ENCODE measurements around the gene UBL3. TPM values are rescaled to one million over a fixed set of nuclear protein-coding genes. Genes with fewer than 3 reads are reported as not detected.

Gene UBL3
- polyA plus RNA-seq, 3 donors = 37.1 to 45.8 (median 40.0) TPM

DNA sequence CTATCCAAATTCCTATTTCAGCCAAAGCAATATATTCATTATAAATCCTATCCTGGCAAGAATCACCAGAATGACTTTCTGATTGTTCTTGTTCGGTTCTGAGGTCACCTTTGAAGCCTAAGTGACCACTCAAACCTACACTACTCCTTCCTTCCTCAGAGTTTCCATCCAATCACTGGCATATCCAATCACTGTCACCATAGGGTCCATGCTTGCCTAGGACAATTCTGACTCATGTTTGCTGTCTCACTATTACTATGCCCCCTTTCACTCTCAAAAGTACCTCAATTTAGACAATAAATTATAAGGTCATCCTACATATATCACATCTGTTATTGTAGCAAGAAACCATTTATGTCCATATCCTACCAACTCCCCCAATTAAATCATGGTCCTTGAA lies 58.9 kb downstream of the UBL3 start:
- DNase-seq (ENCODE audit: extremely low read depth in 1 of 11, low read depth in 9 of 11, low spot score in 4 of 11) = no peak

DNA sequence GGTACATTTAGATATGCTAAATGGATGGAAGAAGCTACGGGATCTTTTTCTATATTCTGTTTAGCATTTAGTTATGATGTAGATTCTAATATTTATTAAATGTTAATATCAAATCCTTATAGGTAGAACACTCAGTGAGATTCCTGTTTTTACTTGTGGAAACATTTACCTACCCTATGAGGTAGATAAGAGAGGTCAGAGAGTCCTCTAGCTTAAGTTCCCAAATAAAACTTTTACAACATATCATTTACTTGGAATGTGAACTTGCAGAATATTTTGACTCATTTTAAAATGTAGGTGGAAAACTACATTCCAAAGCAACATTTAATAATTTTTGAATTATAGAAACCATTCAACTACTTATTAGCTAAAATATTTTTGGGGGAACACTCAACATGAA lies 63.7 kb downstream of the UBL3 start:
- DNase-seq (ENCODE audit: extremely low read depth in 1 of 11, low read depth in 9 of 11, low spot score in 4 of 11) = no peak

DNA sequence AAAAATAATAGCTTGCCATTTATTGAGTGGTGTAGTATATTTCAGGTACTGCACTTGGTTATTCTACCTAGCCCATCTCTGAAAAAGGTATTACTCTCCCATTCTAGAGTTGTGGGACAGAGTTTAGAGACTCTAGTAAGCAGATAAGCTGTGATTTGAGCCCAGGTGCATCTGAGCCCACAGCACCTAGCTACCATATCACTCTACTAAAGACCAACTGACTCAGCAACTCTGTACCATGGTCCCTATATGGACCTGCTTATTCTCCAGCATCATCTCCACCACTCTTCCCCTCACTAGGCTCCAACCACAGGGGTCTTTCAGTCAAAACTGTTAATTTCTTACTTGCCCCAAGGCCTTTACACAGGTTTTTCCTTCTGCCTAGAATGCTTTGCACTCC lies 64.4 kb downstream of the UBL3 start:
- no peak for DNase-seq (ENCODE audit: extremely low read depth in 1 of 11, low read depth in 9 of 11, low spot score in 4 of 11)

DNA sequence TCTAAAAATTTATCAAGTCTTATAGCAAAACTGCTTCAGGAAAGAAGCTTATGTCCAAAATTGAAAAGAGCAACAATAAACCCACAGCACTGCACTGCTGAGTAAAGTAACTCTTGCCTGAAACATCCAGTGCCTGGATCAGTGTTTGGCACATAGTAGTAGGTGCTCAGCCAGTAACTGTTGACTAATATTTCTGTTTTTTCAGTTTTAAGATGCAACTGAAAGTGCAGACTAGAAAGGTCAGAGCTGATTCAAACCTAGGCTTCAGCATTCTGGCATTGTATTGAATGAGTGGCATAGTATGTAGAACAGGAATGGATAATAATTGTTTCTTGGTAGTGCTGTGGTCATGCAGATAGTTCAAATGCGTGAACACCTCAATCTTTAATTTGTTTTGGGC lies 67.6 kb downstream of the UBL3 start:
- DNase-seq (ENCODE audit: extremely low read depth in 1 of 11, low read depth in 9 of 11, low spot score in 4 of 11) = no peak

DNA sequence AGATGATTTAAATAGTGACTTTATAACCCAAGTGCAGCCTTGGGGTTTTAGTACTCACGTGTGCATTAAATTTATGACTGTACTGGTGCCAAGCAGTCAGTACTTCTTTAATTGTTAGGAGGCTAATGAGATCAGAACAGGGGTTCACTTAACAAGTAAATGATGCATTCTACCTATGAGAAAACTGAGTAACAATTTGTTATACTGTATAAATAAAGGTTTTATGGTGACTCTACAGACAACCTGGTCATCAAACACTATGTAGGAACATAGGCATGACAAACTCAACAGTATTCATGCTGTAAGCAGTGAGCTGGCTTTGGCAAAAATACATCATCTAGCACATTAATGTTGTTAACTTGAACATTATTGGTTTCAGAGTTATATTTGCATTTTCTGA lies 75.6 kb downstream of the UBL3 start:
- no peak for DNase-seq (ENCODE audit: extremely low read depth in 1 of 11, low read depth in 9 of 11, low spot score in 4 of 11)

DNA sequence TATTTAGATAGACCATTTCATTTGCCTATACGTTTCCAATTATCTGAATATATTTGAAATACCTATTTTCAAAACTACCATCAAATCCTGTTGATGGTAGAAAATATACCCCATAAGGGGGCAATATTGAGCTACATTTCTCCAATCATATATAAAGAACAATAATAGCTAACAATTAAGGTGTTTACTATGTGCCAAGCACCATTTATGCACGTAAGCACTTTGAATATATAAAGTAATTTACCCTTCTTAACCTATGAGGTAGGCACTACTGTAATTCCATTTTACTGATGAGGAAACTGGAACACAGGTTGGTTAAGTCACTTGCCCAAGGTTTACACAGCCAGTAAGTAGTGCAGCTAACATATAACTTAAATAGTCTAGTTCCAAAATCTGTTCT lies 79.2 kb downstream of the UBL3 start:
- peak in 3 of 11 donors; percentile 2 to 8 (median 3) for DNase-seq (ENCODE audit: extremely low read depth in 1 of 11, low read depth in 9 of 11, low spot score in 4 of 11)

DNA sequence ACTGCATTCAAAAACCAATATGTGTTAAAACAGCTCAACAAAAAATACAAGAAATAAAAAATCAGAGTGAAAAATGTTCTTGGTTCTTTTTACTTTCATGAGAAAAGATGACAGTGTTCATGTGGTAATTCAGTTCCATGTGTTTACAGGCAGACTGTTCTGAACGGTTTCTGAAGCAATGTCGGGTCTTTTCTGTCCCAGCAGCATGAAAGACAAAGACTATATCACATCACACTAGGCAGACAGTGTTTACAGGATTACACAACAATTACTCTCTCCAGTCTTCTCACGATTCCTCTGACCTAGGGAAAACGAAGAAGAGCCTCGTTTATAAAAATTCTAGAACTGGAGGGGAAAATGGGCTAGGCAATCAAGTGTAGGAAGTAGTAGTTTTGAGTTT lies 83.4 kb downstream of the UBL3 start:
- no peak for DNase-seq (ENCODE audit: extremely low read depth in 1 of 11, low read depth in 9 of 11, low spot score in 4 of 11)

DNA sequence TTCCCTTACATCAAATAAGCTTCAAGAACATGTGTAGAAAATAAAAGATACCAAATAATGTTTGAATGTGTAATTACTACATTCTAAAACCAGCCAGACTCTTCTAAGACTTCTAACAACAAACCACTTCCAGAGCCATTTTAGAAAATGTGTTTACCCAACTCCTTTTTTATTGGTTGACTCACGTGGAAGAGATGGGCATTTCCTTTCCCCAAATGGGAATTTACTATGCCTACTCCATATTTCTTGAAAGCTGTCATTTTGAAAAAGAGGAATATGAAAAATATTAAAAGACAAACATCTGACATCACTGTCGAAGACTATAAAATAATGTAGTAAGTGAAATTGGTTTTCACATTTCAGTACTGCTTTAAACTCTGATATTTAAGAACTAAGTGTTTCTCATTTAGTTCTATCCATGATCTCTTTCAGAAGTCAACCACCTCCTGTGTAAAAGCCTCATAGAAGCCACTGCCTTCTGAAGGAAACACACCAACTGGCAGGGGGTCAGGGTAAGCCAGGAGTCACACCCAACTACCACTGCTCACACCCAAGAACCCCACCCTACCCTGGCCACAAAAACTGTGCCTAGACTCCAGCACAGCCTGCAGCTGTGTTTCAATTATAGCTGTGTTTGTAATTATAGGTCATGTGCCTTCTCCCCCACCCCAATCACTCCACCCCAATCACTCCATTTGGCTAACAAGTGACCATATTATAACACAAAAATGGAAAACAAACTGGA lies 86.8 kb downstream of the UBL3 start:
- no peak for DNase-seq (ENCODE audit: extremely low read depth in 1 of 11, low read depth in 9 of 11, low spot score in 4 of 11)

DNA sequence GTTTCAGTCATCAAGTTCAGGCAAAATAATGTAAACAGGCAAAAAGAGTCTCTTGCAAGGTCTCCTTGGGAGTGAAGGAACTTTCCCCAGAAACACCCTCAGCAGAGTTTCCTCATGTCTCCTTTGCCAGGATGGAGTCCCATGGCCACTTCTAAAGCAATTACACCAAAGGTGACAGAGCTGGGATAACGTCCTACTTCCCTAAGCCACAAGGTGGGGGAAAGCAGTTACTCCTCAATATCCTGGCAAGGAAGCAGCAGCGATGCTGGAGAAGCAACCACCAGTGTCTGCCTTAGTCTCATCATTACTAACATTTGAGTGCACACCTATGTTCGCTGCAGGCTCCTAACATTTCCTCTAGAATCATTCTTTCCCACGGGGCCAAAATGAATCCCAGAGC lies 88.6 kb downstream of the UBL3 start:
- DNase-seq (ENCODE audit: extremely low read depth in 1 of 11, low read depth in 9 of 11, low spot score in 4 of 11) = no peak

DNA sequence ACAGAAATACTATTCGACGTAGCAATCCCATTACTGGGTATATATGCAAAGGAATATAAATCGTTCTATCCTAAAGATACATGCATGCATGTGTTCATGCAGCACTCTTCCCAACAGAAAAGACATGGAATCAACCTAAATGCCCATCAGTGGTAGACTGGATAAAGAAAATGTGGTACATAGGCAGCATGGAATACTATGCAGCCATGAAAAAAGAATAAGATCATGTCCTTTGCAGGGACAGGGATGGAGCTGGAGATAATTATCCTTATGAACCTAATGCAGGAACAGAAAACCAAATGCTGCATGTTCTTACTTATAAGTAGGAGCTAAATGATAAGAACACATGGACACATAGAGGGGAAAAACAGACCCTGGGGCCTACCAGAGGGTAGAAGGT lies 89.3 kb downstream of the UBL3 start:
- DNase-seq (ENCODE audit: extremely low read depth in 1 of 11, low read depth in 9 of 11, low spot score in 4 of 11) = no peak

DNA sequence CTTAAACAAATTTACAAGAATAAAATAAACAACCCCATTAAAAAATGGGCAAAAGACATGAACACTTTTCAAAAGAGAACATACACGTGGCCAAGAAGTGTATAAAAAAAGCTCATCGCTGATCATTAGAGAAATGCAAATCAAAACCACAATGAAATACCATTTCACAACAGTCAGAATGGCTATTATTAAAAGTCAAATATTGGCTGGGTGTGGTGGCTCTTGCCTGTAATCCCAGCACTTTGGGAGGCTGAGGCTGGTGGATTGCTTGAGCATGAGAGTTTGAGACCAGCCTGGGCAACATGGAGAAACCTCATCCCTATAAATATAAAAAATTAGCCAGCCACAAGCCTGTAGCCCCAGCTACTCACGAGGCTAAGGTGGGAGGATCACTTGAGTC lies 89.9 kb downstream of the UBL3 start:
- no peak for DNase-seq (ENCODE audit: extremely low read depth in 1 of 11, low read depth in 9 of 11, low spot score in 4 of 11)

DNA sequence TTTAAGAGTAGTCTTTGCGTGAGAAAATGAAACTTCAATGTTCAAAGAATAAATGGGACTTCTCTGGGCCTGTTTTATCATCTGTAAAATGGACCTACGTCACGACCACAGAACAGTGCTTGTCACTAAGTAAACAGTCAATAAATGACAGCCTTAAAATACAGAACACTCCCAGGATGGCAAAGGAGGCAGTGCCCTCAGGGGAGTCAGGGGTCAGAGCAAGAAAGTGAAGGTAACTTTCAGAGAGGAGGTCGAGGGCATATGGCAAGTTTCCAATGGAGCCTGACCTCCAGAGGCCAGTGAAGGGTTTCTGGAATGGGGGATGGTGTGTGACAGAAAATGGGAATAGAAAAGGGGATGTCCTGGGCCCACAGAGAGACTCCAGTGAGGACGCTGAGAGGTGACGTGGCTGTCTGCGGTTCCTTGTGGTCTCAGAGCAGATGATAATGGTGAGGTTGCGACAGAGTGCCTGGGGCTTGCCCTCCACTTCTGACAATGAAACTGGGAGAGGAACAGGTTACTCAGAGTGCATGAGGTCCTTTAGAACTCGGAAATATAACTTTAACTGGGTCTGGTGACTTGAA lies 91.8 kb downstream of the UBL3 start:
- DNase-seq (ENCODE audit: extremely low read depth in 1 of 11, low read depth in 9 of 11, low spot score in 4 of 11) = no peak

DNA sequence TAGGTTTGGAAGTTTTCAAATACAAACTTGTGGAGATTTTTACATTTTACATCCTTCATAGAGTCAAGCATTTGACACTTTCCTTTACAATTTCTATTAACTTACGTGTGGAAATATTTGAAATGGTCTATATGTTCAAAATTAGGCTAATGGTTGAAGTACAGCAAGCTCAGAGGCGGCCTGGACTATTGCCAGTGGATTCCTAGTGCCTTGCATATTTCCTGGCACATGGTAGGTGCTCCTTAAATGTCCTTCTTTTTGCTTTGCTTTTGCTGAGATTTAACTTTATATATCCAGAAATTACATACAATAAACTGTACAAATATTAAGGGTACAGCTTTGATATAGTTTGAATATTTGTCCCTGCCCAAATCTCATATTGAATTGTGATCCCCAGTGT lies 93.9 kb downstream of the UBL3 start:
- no peak for DNase-seq (ENCODE audit: extremely low read depth in 1 of 11, low read depth in 9 of 11, low spot score in 4 of 11)

DNA sequence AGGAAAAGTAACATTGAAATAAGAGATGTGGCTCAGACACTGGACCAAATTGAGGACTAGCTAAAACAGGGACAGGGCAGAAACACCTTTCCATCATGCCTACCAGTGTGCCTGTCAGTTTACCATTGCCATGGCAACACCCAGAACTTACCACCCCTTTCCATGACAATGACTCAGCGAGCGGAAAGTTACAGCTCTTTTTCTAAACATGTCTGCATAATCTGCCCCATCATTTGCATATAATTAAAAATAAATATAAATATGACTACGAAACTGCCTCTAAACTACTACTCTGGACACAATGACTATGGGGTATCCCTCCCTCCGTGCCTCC lies 96.0 kb downstream of the UBL3 start:
- DNase-seq (ENCODE audit: extremely low read depth in 1 of 11, low read depth in 9 of 11, low spot score in 4 of 11) = no peak

DNA sequence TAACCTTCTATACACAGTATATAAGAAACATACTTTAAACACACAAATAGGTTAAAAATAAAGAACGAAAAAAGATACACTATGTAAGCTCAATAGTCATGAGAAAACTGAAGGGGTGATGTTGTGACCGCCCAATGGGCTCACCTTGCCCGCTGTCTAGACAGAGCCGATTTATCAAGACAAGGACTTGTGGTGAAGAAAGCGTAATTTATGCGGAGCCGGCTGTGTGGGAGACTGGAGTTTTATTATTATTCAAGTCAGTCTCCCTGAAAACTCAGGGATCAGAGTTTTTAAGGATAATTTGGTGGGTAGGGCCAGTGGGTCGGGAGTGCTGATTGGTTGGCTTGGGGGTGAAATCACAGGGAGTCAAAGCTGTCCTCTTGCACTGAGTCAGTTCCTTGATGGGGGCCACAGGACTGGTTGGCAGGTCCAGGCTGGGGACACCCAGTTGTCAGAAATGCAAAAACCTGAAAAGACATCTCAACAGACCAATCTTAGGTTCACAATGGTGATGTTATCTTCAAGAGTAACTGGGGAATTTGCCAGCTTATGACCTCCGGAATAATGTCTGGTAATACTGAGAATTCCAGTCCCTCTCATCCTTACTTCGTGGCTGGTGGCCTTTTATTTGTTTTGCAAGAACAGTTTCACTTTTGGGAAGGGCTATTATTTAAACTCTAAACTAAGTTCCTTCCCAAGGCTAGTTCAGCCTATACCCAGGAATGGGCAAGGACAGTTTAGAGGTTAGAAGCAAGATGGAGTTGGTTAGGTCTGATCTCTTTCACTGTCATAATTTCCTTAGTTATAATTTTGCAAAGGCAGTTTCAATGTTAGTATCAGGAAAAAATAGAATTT lies 96.6 kb downstream of the UBL3 start:
- no peak for DNase-seq (ENCODE audit: extremely low read depth in 1 of 11, low read depth in 9 of 11, low spot score in 4 of 11)

DNA sequence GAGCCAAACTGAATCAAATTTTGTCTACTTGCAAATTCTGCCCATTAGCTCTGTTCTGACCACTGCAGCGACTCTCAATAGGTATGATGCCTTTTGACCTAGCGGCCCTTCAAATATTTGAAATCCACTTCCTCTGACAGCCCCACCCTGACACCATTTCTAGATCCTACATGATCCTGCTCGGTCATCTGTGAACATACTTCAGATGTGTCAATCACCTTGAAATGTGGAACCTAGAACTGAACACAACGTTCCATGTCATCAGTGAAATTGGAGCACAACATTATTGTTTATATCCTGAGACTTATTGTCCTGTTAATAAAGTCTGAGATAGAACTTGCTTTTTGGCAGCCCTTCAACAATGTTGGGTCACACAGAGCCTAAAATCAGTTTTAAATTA lies 98.2 kb downstream of the UBL3 start:
- no peak for DNase-seq (ENCODE audit: extremely low read depth in 1 of 11, low read depth in 9 of 11, low spot score in 4 of 11)

DNA sequence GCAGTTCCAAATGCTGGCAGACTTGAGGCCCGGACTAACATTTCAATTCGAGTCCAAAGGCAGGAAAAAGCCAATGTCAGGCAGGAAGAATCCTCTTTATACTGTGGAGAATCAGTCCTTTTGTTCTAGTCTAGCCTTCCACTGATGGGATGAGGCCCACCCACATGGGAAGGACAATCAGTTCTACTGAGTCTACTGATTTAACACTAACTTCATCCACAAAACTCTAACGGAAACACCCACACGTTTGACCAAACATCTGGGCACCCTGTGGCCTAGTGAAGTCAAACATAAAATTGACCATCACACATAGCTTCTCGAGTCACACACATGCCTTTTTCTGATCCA lies 100.3 kb downstream of the UBL3 start:
- no peak for DNase-seq (ENCODE audit: extremely low read depth in 1 of 11, low read depth in 9 of 11, low spot score in 4 of 11)

DNA sequence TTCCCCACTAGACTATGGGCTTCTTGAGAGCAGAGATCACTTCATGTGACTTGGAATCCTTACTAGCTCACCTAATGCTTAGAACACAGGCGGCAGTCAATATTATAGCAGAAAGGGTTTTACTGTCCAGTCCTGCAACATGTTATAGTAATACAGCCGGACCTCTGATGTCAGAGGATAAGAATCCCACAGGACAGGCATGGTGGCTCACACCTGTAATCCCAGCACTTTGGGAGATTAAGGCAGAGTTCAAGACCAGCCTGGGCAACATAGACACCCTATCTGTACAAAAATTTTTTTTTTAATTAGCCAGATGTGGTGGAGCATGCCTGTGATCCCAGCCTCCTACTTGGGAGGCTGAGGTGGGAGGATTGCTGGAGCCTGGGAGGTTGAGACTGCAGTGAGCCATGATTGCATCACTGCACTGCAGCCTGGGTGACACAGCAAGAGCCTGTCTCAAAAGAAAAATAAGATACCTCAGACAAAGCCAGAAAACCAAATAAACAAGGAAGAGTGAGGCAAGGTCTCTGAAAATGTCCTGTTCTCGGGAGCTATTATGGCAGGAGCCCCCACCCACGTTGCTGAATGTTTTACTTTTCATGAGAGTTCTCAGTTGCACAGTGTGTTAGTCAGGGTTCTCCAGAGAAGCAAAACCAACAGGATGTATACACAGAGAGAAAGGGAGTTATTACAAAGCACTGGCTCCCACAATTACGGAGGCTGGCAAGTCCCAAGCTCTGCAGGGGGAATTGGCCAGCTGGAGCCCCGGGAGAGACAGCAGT lies 100.8 kb downstream of the UBL3 start:
- DNase-seq (ENCODE audit: extremely low read depth in 1 of 11, low read depth in 9 of 11, low spot score in 4 of 11) = no peak

DNA sequence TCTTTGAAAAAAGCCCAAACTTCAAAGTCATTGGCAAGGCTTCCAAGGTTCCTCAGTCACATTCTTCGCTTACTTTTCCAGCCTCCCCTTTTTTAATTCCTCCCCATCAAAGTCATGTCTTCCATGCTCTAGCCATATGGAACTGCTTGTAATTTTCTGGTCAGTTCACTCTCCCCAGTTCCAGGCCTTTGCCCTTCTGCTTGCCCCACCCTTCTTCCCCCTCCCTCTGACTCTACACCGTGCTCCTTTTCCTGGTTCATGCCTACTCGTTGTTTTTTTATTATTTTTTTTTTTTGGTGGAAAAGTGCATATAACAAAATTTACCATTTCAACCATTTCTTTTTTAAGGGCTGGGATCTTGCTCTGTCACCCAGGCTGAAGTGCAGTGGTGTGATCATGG lies 102.3 kb downstream of the UBL3 start:
- DNase-seq (ENCODE audit: extremely low read depth in 1 of 11, low read depth in 9 of 11, low spot score in 4 of 11) = no peak

DNA sequence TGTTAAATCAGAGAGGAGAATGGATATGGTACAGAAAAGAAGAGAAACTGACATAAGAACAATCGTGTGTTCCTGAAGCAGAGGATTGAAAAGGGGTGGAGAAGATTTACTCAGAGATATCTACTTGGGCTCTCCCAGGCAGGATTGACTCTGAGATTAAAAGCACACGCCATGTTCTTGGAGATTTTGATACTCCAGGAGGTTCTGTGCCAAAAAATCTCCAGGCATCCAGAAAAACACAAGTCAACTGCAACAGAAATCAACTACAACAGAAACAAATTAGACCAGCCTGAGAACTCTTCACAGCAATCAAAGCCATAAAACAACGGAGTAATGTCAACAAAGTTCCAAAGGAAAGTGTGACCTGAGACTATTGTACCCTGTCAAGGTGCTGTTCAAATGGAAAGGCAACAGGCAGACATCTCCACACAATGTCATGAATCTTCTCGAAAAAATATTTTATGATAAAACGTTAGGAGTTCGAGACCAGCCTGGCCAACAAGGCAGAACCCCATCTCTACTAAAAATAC lies 104.2 kb downstream of the UBL3 start:
- no peak for DNase-seq (ENCODE audit: extremely low read depth in 1 of 11, low read depth in 9 of 11, low spot score in 4 of 11)
